Measurements from ENCODE around the gene TMTC2. TPM values are rescaled to one million over a fixed set of nuclear protein-coding genes. Genes with fewer than 3 reads are reported as not detected.
A peak's percentile ranks its signal among the peaks of the same experiment; 100 is the strongest.

Gene TMTC2
- total and polyA plus RNA-seq, 10 of the 15 experiments (the other 5 are each of a cell fraction or from before 2014, with no cell fraction given) = 0.14 to 9.7 (median 1.2) TPM

GRCh38 chr12:82650627-82651337, 35.9 kb upstream of the TMTC2 start (continued):
- TF ChIP-seq SKIL (IDR thresholded peaks at IDR 0.05; ENCODE audit: low read depth, poor library complexity, severe bottlenecking) = peak; percentile 47
- TF ChIP-seq IRF3 (IDR thresholded peaks at IDR 0.05) = no peak
- TF ChIP-seq NR2F1 (conservative IDR thresholded peaks at IDR 0.05) = peak; percentile 85
- TF ChIP-seq IKZF2 (IDR thresholded peaks at IDR 0.05) = peak; percentile 78 to 86
- TF ChIP-seq SUPT20H (IDR thresholded peaks at IDR 0.05; ENCODE audit: borderline replicate concordance, control insufficient read depth, low read depth, low read length) = no peak
- 0 out of 2 replicates have a peak, but pooled peaks have one; percentile 47 for TF ChIP-seq JUND (IDR thresholded peaks at IDR 0.05; ENCODE audit: low read depth, low read length)
- no peak for TF ChIP-seq CUX1 (IDR thresholded peaks at IDR 0.05; ENCODE audit: insufficient replicate concordance, low read depth, low read length)
- no peak for TF ChIP-seq ZBTB40 (IDR thresholded peaks at IDR 0.05; ENCODE audit: borderline replicate concordance)

All from GM12878 (cell line).